HG03571 (cell line): ENCODE results near the gene NASP.
A peak's percentile ranks its signal among the peaks of the same experiment; 100 is the strongest.
"Not testable (repeated sequence)": the region's sequence is repeated elsewhere in the genome, so short reads cannot be mapped to it uniquely, and the experiment has no call there.

Source experiments
- ATAC-seq: cut with Tn5 transposase; IDR thresholded peaks from one replicate; pipeline ENCODE4 v1.9.1; 2021; ENCODE audit not compliant: unreplicated experiment

The NASP gene

DNA sequence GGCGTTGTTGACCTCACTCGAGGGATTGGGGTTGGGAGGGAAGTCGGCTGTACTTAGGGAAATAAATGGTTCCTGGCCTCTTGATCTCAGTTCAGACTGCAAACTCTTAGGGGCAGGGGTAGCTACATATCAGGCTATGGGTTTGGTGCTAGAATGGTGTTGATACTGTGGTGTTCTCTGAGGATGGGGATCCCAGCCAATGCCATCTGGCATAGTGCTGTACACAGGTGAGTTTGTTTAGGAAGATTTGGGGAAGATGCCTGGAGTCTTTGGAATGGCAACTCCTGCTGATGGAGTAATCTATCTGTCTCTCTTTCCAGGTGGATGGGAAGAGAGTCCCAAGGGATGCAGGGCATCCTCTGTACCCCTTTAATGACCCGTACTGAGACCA, 14.3 kb upstream of the NASP start:
- no peak for ATAC-seq

DNA sequence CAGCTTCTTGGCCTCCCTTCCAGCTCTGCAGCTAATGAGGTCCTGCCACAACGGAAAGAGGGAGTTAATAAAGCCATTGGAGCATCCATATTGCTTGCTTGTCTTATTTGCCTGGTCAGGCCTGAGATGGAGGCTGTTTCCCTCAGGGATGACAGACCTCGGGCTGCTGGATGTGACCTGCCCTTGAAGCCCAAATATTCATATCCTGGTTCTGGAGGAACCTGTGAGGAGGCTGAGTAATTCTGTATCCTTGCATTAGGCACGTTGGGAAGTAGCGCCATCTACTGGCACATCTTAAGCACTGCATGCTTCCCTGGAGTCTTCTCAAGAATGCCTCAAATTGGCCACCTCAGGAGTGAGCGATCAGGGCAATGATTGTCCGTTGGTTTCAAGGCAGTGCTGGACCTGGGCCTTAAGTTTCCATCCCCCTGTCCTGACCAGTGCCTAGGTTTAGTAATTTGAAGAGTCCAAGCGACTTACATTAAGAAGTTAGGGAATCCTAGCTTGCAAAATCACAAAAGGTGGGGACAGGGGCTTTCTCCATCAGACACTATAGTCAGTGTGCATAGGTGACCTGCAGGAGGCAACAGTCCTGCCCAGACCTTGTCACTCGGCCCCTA, 13.8 kb upstream of the NASP start:
- ATAC-seq: no peak

DNA sequence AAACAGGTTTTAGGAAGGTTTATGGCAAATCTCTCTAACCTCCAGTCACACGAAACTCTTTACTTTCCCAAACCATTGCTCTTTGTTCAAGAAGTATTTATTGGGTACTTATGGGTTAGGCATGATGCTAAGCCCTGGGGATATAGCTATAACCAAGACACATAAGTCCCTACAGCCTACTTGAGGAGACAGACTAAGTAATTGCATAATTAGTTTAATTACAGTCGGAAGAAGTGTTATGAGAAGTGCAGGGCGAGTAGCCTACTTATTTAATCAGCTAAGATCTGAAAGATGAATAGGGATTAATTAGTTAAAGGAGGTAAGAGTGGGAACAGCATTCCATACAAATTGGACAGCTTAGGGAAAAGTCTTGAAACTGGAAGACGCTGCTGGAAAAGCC, 13.2 kb upstream of the NASP start:
- no peak for ATAC-seq

GRCh38 chr1:45573231-45573804, 10.5 kb upstream of the NASP start:
- no peak for ATAC-seq

GRCh38 chr1:45574105-45574626, 9.7 kb upstream of the NASP start:
- no peak for ATAC-seq

DNA sequence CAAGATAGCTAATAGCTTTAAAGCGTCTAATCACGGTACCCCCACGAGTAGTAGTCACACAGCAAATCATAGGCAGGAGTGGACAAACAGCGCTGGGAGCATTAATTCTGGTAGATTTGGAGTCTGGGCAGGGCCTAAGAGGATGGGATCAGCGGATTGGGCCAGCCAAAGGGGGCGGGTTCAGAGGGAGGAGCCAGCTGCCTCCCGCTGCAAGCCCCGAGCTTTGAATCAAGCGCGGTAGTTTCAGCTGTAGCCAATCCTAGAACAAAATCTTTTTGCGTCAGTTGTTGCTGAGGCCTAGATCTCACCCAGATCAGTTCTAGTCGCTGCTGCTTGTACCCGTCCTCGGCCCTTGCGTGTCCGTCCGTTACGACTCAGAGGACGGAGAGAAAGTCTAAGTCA, 576 bp upstream of the NASP start:
- ATAC-seq: peak; percentile 68

DNA sequence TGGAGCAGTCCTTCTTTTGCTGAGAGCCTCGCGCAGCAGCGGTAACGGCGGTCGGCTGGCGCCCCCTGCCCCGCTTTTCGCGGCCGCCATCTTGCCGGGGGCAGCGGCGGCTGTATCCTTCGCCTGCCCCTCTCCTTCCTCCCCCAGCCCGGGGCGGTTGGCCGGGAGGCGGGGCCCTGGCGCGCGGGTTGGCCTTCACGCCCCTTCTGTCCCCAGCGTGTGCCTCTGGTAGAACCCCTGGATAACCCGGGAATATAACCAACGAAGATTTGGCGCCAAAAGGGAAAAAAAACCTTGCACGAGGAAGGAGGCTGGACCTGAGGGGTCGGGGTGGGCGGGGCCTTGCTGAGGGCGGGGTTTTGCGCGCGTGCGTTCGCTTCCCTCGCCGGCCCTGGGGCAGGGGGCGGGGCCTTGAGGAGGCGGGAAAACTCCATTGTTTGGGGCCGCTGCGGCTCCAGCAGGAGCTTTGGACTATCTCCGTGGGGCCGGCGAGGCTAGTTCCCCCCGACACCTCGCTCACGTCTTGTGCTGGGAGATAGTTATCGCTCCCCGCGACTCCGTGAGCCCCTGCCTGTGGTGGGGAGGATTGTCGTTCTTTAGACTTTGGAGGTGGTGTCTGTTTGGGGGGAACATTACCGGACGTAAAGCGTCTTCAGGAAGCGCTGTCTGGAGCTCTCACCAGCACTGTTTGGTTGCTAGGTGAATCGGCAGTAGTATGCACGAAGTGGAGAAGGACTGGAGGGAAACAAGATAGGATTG, 689 bp downstream of the NASP start:
- ATAC-seq: no peak

DNA sequence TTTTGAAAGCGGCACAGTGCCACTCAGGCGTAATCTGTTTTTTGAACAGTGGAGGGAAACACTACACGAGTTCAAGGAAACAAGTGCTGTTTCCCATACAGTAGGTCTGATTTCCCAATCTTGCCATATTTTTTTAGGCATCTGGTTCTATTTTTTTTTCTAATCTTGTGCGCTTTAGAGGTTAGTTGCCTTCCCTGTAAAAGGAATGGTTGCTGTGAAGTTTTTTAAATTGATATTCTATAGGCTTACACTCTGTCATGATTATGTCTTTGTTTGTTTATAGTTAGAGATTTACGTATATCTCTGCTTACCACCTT, 1.2 kb downstream of the NASP start:
- ATAC-seq: no peak

DNA sequence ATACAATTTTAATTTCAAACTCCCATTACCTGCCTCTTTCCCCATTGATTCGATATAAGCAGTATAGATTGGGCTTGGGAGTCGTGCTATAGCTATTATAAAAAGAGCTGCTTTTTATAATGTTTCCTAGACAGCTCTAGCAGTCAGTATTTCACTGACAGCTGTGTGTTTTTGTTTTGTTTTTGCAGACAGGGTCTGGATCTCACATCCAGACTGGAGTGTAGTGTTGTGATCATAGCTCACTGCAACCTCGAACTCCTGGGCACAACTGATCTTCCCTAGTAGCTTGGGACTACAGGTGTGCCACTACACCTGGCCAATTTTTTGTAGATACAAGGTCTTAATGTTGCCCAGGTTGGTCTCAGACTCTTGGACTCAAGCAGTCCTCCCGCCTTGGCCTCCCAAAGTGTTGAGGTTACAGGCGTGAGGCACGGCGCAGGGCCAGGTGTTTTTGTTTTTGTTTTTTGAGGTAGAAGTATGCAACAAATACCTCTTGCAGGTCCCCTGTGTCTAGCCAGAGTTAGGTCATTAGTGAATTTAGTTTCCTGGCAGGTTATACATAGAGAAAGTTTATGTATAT, 1.7 kb downstream of the NASP start:
- no peak for ATAC-seq

- ATAC-seq: no peak
Measured at GRCh38 chr1:45586769-45587168, 2.9 kb downstream of the NASP start.

DNA sequence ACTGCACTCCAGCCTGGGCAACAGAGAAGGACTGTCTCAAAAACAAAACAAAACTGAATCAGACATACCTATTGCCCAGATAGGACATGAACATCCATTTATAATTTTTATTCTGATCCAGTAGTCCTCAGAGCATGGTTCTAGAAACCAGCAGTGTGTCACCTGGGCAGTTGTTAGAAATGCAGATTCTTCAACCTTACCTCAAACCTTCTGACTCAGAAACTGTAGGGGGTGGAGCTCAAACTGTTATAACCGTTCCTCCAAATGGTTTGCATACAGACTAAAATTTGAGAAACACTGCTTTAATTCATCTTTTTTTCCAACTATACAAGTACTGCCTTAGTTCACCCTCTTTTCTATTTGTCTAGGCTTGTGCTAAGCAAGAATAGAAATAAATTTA, 6.0 kb downstream of the NASP start:
- no peak for ATAC-seq

DNA sequence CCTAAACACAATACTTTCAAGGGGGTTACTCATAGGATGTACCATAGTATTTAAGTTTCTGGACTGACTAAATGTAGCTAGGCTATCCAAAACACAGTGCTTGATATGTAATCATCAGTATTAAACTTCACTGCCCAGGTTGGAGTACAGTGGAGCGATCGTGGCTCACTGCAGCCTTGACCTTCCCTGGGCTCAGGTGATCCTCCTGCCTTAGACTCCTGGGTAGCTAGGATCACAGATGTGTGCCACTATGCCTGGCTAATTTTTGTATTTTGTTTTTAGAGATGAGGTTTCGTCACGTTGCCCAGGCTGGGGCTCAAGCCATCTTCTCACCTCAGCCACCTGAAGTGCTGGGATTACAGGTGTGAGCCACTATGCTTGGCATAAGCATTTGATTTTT, 10.6 kb downstream of the NASP start:
- no peak for ATAC-seq

GRCh38 chr1:45596765-45597164, 12.9 kb downstream of the NASP start:
- not testable (repeated sequence) for ATAC-seq

- no peak for ATAC-seq
Measured at GRCh38 chr1:45604239-45604638, 20.4 kb downstream of the NASP start.

GRCh38 chr1:45607404-45608074, 23.7 kb downstream of the NASP start:
- no peak for ATAC-seq

GRCh38 chr1:45608175-45609156, 24.6 kb downstream of the NASP start:
- no peak for ATAC-seq

GRCh38 chr1:45610589-45611226, 26.9 kb downstream of the NASP start:
- no peak for ATAC-seq

- ATAC-seq: no peak
Measured at GRCh38 chr1:45612941-45613579, 29.2 kb downstream of the NASP start.

DNA sequence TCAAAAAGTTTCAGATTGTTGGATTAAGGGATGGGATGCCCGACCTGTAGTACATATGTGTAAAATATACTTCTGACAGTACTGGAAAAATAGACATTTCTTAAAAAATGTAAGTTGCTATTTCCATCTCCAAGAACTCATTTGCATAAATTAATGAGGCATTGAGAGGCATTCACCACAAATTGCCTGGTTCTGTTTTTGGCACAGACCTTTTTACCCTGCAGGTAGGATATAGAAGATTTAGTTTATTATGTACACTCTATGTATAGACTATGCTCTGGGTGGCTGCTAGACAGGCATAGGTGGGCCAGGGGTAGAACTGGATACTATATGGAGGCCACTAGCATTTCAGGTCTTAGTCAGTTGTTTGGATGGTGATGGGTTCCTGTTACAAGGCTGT, 32.0 kb downstream of the NASP start:
- no peak for ATAC-seq
